Measurements from ENCODE around the gene MDP1.
A peak's percentile ranks its signal among the peaks of the same experiment; 100 is the strongest.

DNA sequence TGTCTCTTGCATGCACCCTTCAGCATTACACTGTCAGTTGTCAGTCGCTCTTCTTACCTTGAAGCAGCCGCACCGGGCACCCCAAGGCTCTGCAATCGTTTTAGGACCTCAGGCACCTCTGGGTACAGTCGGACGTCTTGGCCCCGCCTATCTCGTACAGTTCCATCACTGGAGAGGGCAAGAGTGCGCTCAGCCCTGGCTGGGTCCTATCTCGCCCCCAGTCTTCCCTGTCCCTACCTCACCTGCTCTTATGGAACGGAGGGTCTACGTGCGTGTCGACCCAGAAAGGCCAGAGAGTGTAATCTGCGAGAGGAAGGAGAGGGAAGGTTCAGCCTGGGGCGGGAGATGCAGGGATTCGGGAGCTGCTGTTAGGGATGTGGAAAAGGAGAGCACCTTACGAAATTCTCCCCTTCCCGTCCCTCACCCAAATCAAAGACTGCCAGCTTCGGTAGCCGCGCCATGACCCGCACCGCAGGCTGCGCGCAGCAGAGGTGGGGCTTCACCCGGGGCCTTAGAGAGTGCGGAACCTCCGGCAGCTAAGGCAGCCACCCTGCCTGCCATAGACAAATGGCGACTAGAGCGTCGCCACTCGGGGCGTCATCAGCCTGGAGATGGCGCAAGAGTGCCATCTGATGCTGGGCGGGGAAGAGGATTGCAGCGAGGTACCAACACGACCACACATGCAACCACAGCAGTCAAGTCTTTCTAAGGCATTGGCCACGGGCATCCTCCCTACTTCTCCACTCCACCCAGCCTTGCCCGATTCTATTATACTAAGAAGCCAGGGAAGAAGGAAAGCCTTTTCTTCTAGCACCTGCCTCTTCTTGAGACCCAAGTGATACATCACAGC is at the start of gene MDP1:
- TF ChIP-seq EZH2 (IDR thresholded peaks at IDR 0.05; ENCODE audit: borderline replicate concordance, low read length) = no peak
- TF ChIP-seq, protein P1, sequence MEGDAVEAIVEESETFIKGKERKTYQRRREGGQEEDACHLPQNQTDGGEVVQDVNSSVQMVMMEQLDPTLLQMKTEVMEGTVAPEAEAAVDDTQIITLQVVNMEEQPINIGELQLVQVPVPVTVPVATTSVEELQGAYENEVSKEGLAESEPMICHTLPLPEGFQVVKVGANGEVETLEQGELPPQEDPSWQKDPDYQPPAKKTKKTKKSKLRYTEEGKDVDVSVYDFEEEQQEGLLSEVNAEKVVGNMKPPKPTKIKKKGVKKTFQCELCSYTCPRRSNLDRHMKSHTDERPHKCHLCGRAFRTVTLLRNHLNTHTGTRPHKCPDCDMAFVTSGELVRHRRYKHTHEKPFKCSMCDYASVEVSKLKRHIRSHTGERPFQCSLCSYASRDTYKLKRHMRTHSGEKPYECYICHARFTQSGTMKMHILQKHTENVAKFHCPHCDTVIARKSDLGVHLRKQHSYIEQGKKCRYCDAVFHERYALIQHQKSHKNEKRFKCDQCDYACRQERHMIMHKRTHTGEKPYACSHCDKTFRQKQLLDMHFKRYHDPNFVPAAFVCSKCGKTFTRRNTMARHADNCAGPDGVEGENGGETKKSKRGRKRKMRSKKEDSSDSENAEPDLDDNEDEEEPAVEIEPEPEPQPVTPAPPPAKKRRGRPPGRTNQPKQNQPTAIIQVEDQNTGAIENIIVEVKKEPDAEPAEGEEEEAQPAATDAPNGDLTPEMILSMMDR (conservative IDR thresholded peaks at IDR 0.05 in 1 of 2, IDR thresholded peaks at IDR 0.05 in 1 of 2; ENCODE audit: extremely low read depth in 1 of 2, insufficient read depth in 1 of 2, low read depth in 1 of 2, low read length in 2 of 2) = peak; percentile 39 to 60
